Measurements from ENCODE around the gene LAMA5. TPM values are rescaled to one million over a fixed set of nuclear protein-coding genes. Genes with fewer than 3 reads are reported as not detected.

Gene LAMA5
- polyA plus RNA-seq, 1 donor (not counting 4 experiments of a cell fraction or from before 2014, with no cell fraction given) = 8.7 TPM

- Histone ChIP-seq H3K9me1 (ENCODE audit: control insufficient read depth, extremely low read depth, insufficient read depth, low read length) (no peaks in the 10 kb centered on the region), H3K27ac (ENCODE audit: control insufficient read depth, insufficient read depth, low read length) (no peak overlapping the region), H3K36me3 (ENCODE audit: control insufficient read depth in 2 of 2, extremely low read depth in 1 of 2, insufficient read depth in 2 of 2, low read length in 2 of 2) (peaks cover 40 to 46% of the 10 kb centered on the region in 2 experiments), H3K4me1 (ENCODE audit: control insufficient read depth, extremely low read depth, insufficient read depth, low read length) (peaks cover 12% of the 10 kb centered on the region), H3K4me2 (ENCODE audit: control insufficient read depth, extremely low read depth, insufficient read depth, low read depth, low read length) (no peak overlapping the region), H2AFZ (ENCODE audit: control insufficient read depth, low read length) (no peak overlapping the region), H3K4me3 (ENCODE audit: control insufficient read depth in 2 of 3, extremely low read depth in 1 of 3, insufficient read depth in 2 of 3, low read depth in 1 of 3, low read length in 3 of 3) (no peak overlapping the region), H3K9ac (ENCODE audit: control insufficient read depth, extremely low read depth, insufficient read depth, low read length) (no peak overlapping the region), H3K79me2 (ENCODE audit: control insufficient read depth, insufficient read depth, low read length) (peaks cover 4% of the 10 kb centered on the region), H3K9me3 (ENCODE audit: control insufficient read depth, low read depth, low read length) (no peaks in the 10 kb centered on the region), H4K20me1 (ENCODE audit: control insufficient read depth, extremely low read depth, insufficient read depth, low read length) (no peaks in the 10 kb centered on the region), H3K27me3 (ENCODE audit: control insufficient read depth, extremely low read depth, insufficient read depth, low read length) (no peaks in the 10 kb centered on the region)
- dilution Hi-C loops (cut with MboI; ENCODE audit: extremely low pct_ligation_motif_present, low sequenced_read_pairs) = no loop called here
- no peak for FAIRE-seq
- TF ChIP-seq CTCF (optimal IDR thresholded peaks at IDR 0.05 in 1 of 3, IDR thresholded peaks at IDR 0.05 in 1 of 3, conservative IDR thresholded peaks at IDR 0.05 in 1 of 3; ENCODE audit: extremely low read depth in 1 of 3, insufficient read depth in 2 of 3, low read length in 3 of 3) = no peak
- DNase-seq (ENCODE audit: low read depth, low spot score) = no peak
These were observed 21.3 kb downstream of the LAMA5 start for GRCh38 chr20:62345681-62346370.

DNA sequence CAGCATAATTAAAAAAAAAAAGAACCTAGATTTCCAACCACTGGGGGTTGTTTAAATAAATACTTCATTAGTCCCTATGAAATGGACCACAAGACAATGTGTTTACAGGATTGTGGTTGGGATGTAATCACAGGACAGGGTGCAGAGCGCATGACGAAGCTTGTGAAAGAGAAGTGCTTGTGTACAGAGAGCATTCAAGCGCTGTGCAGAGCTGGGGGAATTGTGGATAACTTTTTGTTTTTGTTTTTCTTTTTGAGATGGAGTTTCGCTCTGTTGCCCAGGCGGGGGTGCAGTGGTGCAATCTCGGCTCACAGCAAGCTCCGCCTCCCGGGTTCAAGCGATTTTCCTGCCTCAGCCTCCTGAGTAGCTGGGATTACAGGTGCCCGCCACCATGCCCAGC, 22.3 kb downstream of the LAMA5 start:
- no peak overlapping the region for H2AFZ ChIP-seq (ENCODE audit: control insufficient read depth, low read length)
- no peak for FAIRE-seq
- no peak overlapping the region for H3K27ac ChIP-seq (ENCODE audit: control insufficient read depth, insufficient read depth, low read length)
- no peaks in the 10 kb centered on the region for H3K27me3 ChIP-seq (ENCODE audit: control insufficient read depth, extremely low read depth, insufficient read depth, low read length)
- H3K9me3 ChIP-seq (ENCODE audit: control insufficient read depth, low read depth, low read length) = no peaks in the 10 kb centered on the region
- H3K9me1 ChIP-seq (ENCODE audit: control insufficient read depth, extremely low read depth, insufficient read depth, low read length) = no peaks in the 10 kb centered on the region
- peaks cover 4% of the 10 kb centered on the region for H3K79me2 ChIP-seq (ENCODE audit: control insufficient read depth, insufficient read depth, low read length)
- dilution Hi-C loops (cut with MboI; ENCODE audit: extremely low pct_ligation_motif_present, low sequenced_read_pairs) = no loop called here
- no peak for TF ChIP-seq CTCF (optimal IDR thresholded peaks at IDR 0.05 in 1 of 3, IDR thresholded peaks at IDR 0.05 in 1 of 3, conservative IDR thresholded peaks at IDR 0.05 in 1 of 3; ENCODE audit: extremely low read depth in 1 of 3, insufficient read depth in 2 of 3, low read length in 3 of 3)
- H3K4me2 ChIP-seq (ENCODE audit: control insufficient read depth, extremely low read depth, insufficient read depth, low read depth, low read length) = no peak overlapping the region
- no peak for DNase-seq (ENCODE audit: low read depth, low spot score)
- peaks cover 44 to 50% of the 10 kb centered on the region in 2 experiments for H3K36me3 ChIP-seq (ENCODE audit: control insufficient read depth in 2 of 2, extremely low read depth in 1 of 2, insufficient read depth in 2 of 2, low read length in 2 of 2)
- peaks cover 2% of the 10 kb centered on the region for H3K4me1 ChIP-seq (ENCODE audit: control insufficient read depth, extremely low read depth, insufficient read depth, low read length)
- H3K4me3 ChIP-seq (ENCODE audit: control insufficient read depth in 2 of 3, extremely low read depth in 1 of 3, insufficient read depth in 2 of 3, low read depth in 1 of 3, low read length in 3 of 3) = no peak overlapping the region
- no peak overlapping the region for H3K9ac ChIP-seq (ENCODE audit: control insufficient read depth, extremely low read depth, insufficient read depth, low read length)
- H4K20me1 ChIP-seq (ENCODE audit: control insufficient read depth, extremely low read depth, insufficient read depth, low read length) = no peaks in the 10 kb centered on the region

Measured in keratinocyte (primary cell).